ENCODE data around the gene MYO9A.

Gene MYO9A

GRCh38 chr15:71975816-71976150 lies 142.2 kb downstream of the MYO9A start:
- no peak overlapping the region for H3K27ac ChIP-seq
- TF ChIP-seq ZFX (IDR thresholded peaks at IDR 0.05): no peak
- TF ChIP-seq, protein P1, sequence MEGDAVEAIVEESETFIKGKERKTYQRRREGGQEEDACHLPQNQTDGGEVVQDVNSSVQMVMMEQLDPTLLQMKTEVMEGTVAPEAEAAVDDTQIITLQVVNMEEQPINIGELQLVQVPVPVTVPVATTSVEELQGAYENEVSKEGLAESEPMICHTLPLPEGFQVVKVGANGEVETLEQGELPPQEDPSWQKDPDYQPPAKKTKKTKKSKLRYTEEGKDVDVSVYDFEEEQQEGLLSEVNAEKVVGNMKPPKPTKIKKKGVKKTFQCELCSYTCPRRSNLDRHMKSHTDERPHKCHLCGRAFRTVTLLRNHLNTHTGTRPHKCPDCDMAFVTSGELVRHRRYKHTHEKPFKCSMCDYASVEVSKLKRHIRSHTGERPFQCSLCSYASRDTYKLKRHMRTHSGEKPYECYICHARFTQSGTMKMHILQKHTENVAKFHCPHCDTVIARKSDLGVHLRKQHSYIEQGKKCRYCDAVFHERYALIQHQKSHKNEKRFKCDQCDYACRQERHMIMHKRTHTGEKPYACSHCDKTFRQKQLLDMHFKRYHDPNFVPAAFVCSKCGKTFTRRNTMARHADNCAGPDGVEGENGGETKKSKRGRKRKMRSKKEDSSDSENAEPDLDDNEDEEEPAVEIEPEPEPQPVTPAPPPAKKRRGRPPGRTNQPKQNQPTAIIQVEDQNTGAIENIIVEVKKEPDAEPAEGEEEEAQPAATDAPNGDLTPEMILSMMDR (conservative IDR thresholded peaks at IDR 0.05): no peak

GRCh38 chr15:71974211-71974610 lies 143.7 kb downstream of the MYO9A start:
- TF ChIP-seq ZFX (IDR thresholded peaks at IDR 0.05): no peak
- TF ChIP-seq, protein P1 (conservative IDR thresholded peaks at IDR 0.05): no peak
- H3K27ac ChIP-seq: no peak overlapping the region

- TF ChIP-seq ZFX (IDR thresholded peaks at IDR 0.05): no peak
- TF ChIP-seq, protein P1 (conservative IDR thresholded peaks at IDR 0.05): no peak
- H3K27ac ChIP-seq: no peak overlapping the region
Observed at GRCh38 chr15:71973366-71973765, 144.6 kb downstream of the MYO9A start.

DNA sequence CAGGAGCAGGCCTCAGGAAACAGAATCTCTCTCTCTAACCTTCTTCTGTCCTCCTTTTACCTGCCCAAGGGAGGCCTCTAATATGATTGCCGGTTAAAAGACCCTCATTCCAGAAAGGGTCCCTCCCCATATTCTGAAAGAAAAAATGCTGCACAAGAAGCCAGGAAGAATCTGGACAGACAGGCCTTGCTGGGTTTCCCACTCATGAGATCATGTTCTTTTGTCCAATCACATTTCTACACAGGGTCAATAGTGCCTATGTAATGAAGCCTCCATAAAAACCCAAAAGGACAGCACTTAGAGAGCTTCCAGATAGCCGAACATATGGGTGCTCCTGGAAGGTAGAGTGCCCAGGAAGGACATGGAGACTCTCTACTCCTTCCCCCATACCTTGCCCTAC lies 146.0 kb downstream of the MYO9A start:
- H3K27ac ChIP-seq: no peak overlapping the region
- TF ChIP-seq, protein P1 (conservative IDR thresholded peaks at IDR 0.05): no peak
- TF ChIP-seq ZFX (IDR thresholded peaks at IDR 0.05): no peak

- TF ChIP-seq, protein P1 (conservative IDR thresholded peaks at IDR 0.05): no peak
- TF ChIP-seq ZFX (IDR thresholded peaks at IDR 0.05): no peak
- H3K27ac ChIP-seq: no peak overlapping the region
Observed at GRCh38 chr15:71970435-71970834, 147.5 kb downstream of the MYO9A start.

GRCh38 chr15:71962537-71962936 lies 155.4 kb downstream of the MYO9A start:
- H3K27ac ChIP-seq: no peak overlapping the region
- TF ChIP-seq ZFX (IDR thresholded peaks at IDR 0.05): no peak
- TF ChIP-seq, protein P1 (conservative IDR thresholded peaks at IDR 0.05): no peak

DNA sequence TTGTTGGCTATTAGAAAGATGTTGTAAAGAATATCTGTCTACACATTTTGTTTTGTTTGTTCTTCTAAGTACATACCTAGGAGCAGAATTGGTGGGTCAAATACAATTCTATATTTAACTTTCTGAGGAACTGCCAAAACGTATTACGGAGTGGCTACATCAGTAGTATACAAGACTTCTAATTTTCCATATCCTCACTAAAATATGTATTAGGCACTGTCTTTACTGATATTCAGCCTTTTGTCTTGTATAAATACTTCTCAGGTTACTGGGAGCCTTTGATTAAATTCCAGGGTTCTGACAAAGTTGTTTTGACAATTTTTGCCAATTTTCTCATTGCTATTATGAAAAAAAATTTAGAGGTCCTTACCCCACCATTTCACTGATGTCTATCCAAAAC lies 160.9 kb downstream of the MYO9A start:
- TF ChIP-seq ZFX (IDR thresholded peaks at IDR 0.05): no peak
- TF ChIP-seq, protein P1 (conservative IDR thresholded peaks at IDR 0.05): no peak

More for the DNA sequence above, 160.9 kb downstream of the MYO9A start:
- no peak overlapping the region for H3K27ac ChIP-seq
